Mesothelial cell of epicardium (in vitro differentiated cells): ENCODE results near the gene GPD1. TPM values are rescaled to one million over a fixed set of nuclear protein-coding genes. Genes with fewer than 3 reads are reported as not detected.
"Not testable (repeated sequence)": the region's sequence is repeated elsewhere in the genome, so short reads cannot be mapped to it uniquely, and the experiment has no call there.

Experiments used
- DNase-seq, 2 experiments: peaks; one replicate each; pipeline ENCODE4 v3.0.0; 2021; ENCODE audit warnings: low spot score in 2 of 2; ENCODE audit not compliant: unreplicated experiment in 2 of 2
- H3K27ac Mint-ChIP-seq: 2 replicates; pipeline ENCODE4 v1.8.0; 2021; ENCODE audit warnings: mixed read lengths
- H3K27me3 Mint-ChIP-seq: 2 replicates; pipeline ENCODE4 v1.8.0; 2021; ENCODE audit warnings: low read depth, mixed read lengths
- H3K36me3 Mint-ChIP-seq: 2 replicates; pipeline ENCODE4 v1.8.0; 2021; ENCODE audit warnings: mixed read lengths
- H3K4me1 Mint-ChIP-seq: 2 replicates; pipeline ENCODE4 v1.8.0; 2021; ENCODE audit warnings: mixed read lengths
- H3K4me3 Mint-ChIP-seq: 2 replicates; pipeline ENCODE4 v1.8.0; 2021; ENCODE audit warnings: mild to moderate bottlenecking, moderate library complexity, mixed read lengths
- H3K9me3 Mint-ChIP-seq: 2 replicates; pipeline ENCODE4 v1.8.0; 2021; ENCODE audit warnings: mixed read lengths
- total RNA-seq: library from RNA; stranded (reverse); gene quantifications from 3 replicates; pipeline ENCODE4 v1.2.1, GENCODE V29; 2021
- TF ChIP-seq, protein P1 (sequence below): fragments of 200-600 bp; sonication (generic); IDR thresholded peaks from one replicate; pipeline ENCODE4 v1.5.0; 2021; ENCODE audit warnings: antibody characterized with exemption; ENCODE audit not compliant: unreplicated experiment

GPD1 gene
- total RNA-seq, 1 donor from 2014 or later, result 0.72 TPM

DNA sequence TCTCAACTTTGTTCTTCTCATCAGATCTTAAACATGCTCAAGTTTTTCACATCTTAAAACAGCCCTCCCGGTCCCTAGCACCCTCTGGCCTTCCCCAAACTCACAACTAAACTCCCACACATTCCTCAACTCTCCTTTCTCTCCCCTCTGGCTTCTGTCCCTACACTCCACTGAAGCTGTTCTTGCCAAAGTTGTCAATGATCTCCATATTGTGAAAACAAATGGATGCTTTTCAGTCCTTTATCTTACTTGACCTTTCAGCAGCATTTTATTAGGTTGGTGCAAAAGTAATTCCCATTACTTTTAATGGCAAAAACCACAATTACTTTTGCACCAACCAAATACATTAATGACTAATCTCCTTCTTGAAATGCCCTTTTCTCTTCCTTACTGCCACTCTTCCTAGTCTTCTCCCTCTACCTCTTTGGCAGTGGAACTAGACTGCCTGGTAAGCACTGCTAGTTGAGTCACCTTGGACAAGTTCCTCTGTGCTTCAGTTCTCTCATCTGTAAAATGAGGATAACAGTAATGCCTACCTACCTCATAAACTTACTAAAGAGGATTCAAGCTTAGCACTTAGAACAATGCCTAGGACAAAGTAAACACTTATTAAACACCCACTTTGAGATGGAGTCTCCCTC, 47.4 kb downstream of the GPD1 start:
- TF ChIP-seq, protein P1, sequence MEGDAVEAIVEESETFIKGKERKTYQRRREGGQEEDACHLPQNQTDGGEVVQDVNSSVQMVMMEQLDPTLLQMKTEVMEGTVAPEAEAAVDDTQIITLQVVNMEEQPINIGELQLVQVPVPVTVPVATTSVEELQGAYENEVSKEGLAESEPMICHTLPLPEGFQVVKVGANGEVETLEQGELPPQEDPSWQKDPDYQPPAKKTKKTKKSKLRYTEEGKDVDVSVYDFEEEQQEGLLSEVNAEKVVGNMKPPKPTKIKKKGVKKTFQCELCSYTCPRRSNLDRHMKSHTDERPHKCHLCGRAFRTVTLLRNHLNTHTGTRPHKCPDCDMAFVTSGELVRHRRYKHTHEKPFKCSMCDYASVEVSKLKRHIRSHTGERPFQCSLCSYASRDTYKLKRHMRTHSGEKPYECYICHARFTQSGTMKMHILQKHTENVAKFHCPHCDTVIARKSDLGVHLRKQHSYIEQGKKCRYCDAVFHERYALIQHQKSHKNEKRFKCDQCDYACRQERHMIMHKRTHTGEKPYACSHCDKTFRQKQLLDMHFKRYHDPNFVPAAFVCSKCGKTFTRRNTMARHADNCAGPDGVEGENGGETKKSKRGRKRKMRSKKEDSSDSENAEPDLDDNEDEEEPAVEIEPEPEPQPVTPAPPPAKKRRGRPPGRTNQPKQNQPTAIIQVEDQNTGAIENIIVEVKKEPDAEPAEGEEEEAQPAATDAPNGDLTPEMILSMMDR, result no peak
- no peak for DNase-seq
- Mint-ChIP-seq H3K4me3 (no peak overlapping the region), H3K36me3 (no peaks in the 10 kb centered on the region), H3K27ac (peak overlapping the region; percentile 71), H3K9me3 (no peaks in the 10 kb centered on the region), H3K27me3 (no peaks in the 10 kb centered on the region), H3K4me1 (peaks cover 7% of the 10 kb centered on the region)

DNA sequence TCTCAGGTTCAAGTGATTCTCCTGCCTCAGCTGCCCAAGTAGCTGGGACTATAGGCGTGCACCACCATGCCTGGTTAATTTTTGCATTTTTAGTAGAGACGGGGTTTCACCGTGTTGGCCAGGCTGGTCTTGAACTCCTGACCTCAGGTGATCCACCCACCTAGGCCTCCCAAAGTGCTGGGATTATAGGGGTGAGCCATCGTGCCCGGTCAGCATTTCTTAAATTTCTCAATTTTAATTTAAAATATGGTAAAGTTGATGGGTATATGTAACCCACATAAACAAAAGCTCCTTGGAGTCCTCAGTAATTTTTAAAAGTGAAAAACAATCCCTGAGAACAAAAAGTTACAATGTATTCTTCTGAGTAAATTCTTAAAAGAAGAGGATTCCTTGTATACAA, 51.1 kb downstream of the GPD1 start:
- H3K27ac Mint-ChIP-seq, H3K9me3 Mint-ChIP-seq, DNase-seq, H3K27me3 Mint-ChIP-seq, H3K4me3 Mint-ChIP-seq, H3K4me1 Mint-ChIP-seq: not testable (repeated sequence)
- peaks cover 15% of the 10 kb centered on the region for H3K36me3 Mint-ChIP-seq

DNA sequence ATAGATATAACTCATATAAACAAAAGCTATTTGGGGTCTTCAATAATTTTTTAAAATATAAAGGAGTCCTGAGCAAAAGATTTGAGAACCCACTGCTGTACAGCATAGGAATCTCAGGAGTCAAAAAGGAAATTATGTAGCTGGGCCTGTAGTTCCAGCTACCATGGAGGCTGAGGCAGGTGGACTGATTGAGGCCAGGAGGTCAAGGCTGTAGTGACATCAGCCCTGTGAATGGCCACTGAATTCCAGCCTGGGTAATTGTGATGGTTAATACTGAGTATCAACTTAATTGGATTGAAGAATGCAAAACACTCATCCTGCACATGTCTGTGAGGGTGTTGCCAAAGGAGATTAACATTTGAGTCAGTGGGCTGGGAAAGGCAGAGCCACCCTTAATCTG, 52.8 kb downstream of the GPD1 start:
- H3K9me3 Mint-ChIP-seq, result no peaks in the 10 kb centered on the region
- no peak overlapping the region for H3K27ac Mint-ChIP-seq
- DNase-seq, result no peak
- H3K4me1 Mint-ChIP-seq, result no peaks in the 10 kb centered on the region
- no peak overlapping the region for H3K4me3 Mint-ChIP-seq
- H3K27me3 Mint-ChIP-seq, result no peaks in the 10 kb centered on the region
- peaks cover 15% of the 10 kb centered on the region for H3K36me3 Mint-ChIP-seq
- TF ChIP-seq, protein P1, result no peak

DNA sequence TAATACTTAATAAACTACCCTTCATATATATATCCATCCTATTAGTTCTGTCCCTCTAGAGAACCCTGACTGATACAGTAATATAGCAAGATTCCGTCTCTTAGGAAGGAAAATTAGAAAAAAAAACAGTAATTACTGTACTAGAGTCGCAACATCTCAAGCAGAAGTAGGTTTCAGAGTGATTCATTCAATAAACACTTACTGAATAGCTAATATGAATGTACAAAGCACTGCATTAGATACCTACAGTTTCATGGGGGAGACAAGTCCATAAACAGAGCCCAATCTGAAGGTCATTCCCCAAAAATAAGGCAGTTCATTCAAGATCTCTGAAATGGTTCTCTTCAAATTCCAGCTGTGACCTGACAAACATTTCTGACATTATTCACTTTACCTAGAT, 53.5 kb downstream of the GPD1 start:
- Mint-ChIP-seq H3K36me3 (peaks cover 15% of the 10 kb centered on the region), H3K4me3 (no peak overlapping the region), H3K4me1 (no peaks in the 10 kb centered on the region), H3K9me3 (no peaks in the 10 kb centered on the region), H3K27me3 (no peaks in the 10 kb centered on the region), H3K27ac (peak overlapping the region; percentile 37)
- DNase-seq, result no peak
- TF ChIP-seq, protein P1, result no peak

DNA sequence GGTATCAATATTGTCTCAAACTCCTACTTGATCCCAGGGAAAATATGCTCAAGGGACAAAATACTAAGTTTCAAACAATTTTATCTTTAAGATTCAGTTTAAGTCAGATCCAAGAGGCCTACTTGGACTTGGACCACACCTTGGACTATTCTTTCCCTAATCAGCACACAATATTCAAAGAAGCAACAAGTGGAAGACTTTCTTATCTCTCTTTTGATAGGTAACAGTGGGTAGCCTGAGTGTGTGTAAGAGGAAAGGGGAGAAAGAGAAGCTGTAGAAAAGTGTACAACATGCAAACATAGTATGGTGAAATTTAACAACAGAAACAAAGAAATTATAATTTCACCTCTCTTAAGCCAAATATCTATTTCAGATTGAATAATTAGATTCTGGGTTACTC, 56.8 kb downstream of the GPD1 start:
- Mint-ChIP-seq H3K27ac (peak overlapping the region; percentile 2), H3K4me1 (peaks cover 9% of the 10 kb centered on the region)

More for the DNA sequence above, 56.8 kb downstream of the GPD1 start:
- Mint-ChIP-seq H3K4me3 (no peak overlapping the region), H3K36me3 (peaks cover 15% of the 10 kb centered on the region), H3K9me3 (no peaks in the 10 kb centered on the region), H3K27me3 (no peaks in the 10 kb centered on the region)
- no peak for DNase-seq
- TF ChIP-seq, protein P1, result no peak

Other genes starting within 250 kb of the GPD1 start
- 0.13 to 0.47 TPM (median 0.29 TPM) in 3 replicates for gene FAIM2, start 200.1 kb upstream of the GPD1 start, total RNA-seq
- not detected in 3 replicates for gene AQP2, start 153.3 kb upstream of the GPD1 start, total RNA-seq
- gene AQP5, start 142.1 kb upstream of the GPD1 start, total RNA-seq, result 0.16 TPM in 1 of 3 replicates, not detected in the others
- 0.11 to 0.16 TPM (median 0.11 TPM) in 3 replicates for gene AQP6, start 131.1 kb upstream of the GPD1 start, total RNA-seq
- 28.0 to 34.8 TPM (median 29.8 TPM) in 3 replicates for gene RACGAP1, start 78.5 kb upstream of the GPD1 start, total RNA-seq
- 6.1 to 7.2 TPM (median 6.6 TPM) in 3 replicates for gene ASIC1, start 46.4 kb upstream of the GPD1 start, total RNA-seq
- 112 to 122 TPM (median 113 TPM) in 3 replicates for gene SMARCD1, start 18.7 kb upstream of the GPD1 start, total RNA-seq
- gene COX14, start 8.2 kb downstream of the GPD1 start, total RNA-seq, result 24.2 to 25.0 TPM (median 24.8 TPM) in 3 replicates
- 70.4 to 77.1 TPM (median 75.3 TPM) in 3 replicates for gene CERS5, start 63.4 kb downstream of the GPD1 start, total RNA-seq
- 114 to 120 TPM (median 115 TPM) in 3 replicates for gene LIMA1, start 179.5 kb downstream of the GPD1 start, total RNA-seq